ENCODE data around the gene ITPR1. TPM values are rescaled to one million over a fixed set of nuclear protein-coding genes. Genes with fewer than 3 reads are reported as not detected.

ITPR1 gene
- total RNA-seq, 2 donors from 2014 or later = 254 to 283 TPM

GRCh38 chr3:4551051-4551711 lies 58.0 kb downstream of the ITPR1 start:
- Histone ChIP-seq H3K27ac (no peak overlapping the region), H3K4me3 (no peak overlapping the region), H3K36me3 (no peaks in the 10 kb centered on the region), H3K9me3 (no peaks in the 10 kb centered on the region), H3K4me1 (ENCODE audit: control insufficient read depth in 1 of 2, low read depth in 2 of 2) (peaks cover 16 to 55% of the 10 kb centered on the region in 2 donors), H3K27me3 (replicated peaks; ENCODE audit: insufficient read depth) (no peaks in the 10 kb centered on the region)
- no peak for TF ChIP-seq CTCF (IDR thresholded peaks at IDR 0.05)
- no peak for DNase-seq (ENCODE audit: low spot score)
- no peak for ATAC-seq (ENCODE audit: insufficient number of reproducible peaks, low FRiP score, low read depth)

- no peaks in the 10 kb centered on the region for H3K27me3 ChIP-seq (replicated peaks; ENCODE audit: insufficient read depth)
- H3K4me1 ChIP-seq (ENCODE audit: control insufficient read depth in 1 of 2, low read depth in 2 of 2) = peaks cover 13 to 55% of the 10 kb centered on the region in 2 donors
- no peaks in the 10 kb centered on the region for H3K36me3 ChIP-seq
- no peak overlapping the region for H3K27ac ChIP-seq
- ATAC-seq (ENCODE audit: insufficient number of reproducible peaks, low FRiP score, low read depth) (no peak), DNase-seq (ENCODE audit: low spot score) (no peak)
- TF ChIP-seq CTCF (IDR thresholded peaks at IDR 0.05) = no peak
- H3K4me3 ChIP-seq = no peak overlapping the region
- no peaks in the 10 kb centered on the region for H3K9me3 ChIP-seq
Observed at GRCh38 chr3:4551794-4552442, 58.8 kb downstream of the ITPR1 start.

- H3K9me3 ChIP-seq = no peaks in the 10 kb centered on the region
- H3K4me1 ChIP-seq (ENCODE audit: control insufficient read depth in 1 of 2, low read depth in 2 of 2) = peaks cover 13 to 53% of the 10 kb centered on the region in 2 donors
- DNase-seq (ENCODE audit: low spot score) (no peak), ATAC-seq (ENCODE audit: insufficient number of reproducible peaks, low FRiP score, low read depth) (no peak)
- no peak for TF ChIP-seq CTCF (IDR thresholded peaks at IDR 0.05)
- no peak overlapping the region for H3K4me3 ChIP-seq
- no peaks in the 10 kb centered on the region for H3K36me3 ChIP-seq
- H3K27me3 ChIP-seq (replicated peaks; ENCODE audit: insufficient read depth) = no peaks in the 10 kb centered on the region
- H3K27ac ChIP-seq = no peak overlapping the region
Observed at GRCh38 chr3:4552811-4553210, 59.7 kb downstream of the ITPR1 start.

- TF ChIP-seq CTCF (IDR thresholded peaks at IDR 0.05) = no peak
- DNase-seq (ENCODE audit: low spot score) (no peak), ATAC-seq (ENCODE audit: insufficient number of reproducible peaks, low FRiP score, low read depth) (no peak)
- H3K9me3 ChIP-seq = no peaks in the 10 kb centered on the region
- no peak overlapping the region for H3K4me3 ChIP-seq
- peaks cover 5 to 10% of the 10 kb centered on the region in 2 donors for H3K4me1 ChIP-seq (ENCODE audit: control insufficient read depth in 1 of 2, low read depth in 2 of 2)
- H3K27ac ChIP-seq = no peak overlapping the region
- no peaks in the 10 kb centered on the region for H3K36me3 ChIP-seq
- no peaks in the 10 kb centered on the region for H3K27me3 ChIP-seq (replicated peaks; ENCODE audit: insufficient read depth)
Observed at GRCh38 chr3:4561661-4562060, 68.5 kb downstream of the ITPR1 start.

- H3K27ac ChIP-seq = no peak overlapping the region
- DNase-seq (ENCODE audit: low spot score) = no peak
- H3K36me3 ChIP-seq = no peaks in the 10 kb centered on the region
- H3K27me3 ChIP-seq (replicated peaks; ENCODE audit: insufficient read depth) = no peaks in the 10 kb centered on the region
- no peak overlapping the region for H3K4me3 ChIP-seq
- peaks cover 5 to 10% of the 10 kb centered on the region in 2 donors for H3K4me1 ChIP-seq (ENCODE audit: control insufficient read depth in 1 of 2, low read depth in 2 of 2)
- no peak for TF ChIP-seq CTCF (IDR thresholded peaks at IDR 0.05)
- no peaks in the 10 kb centered on the region for H3K9me3 ChIP-seq
- ATAC-seq (ENCODE audit: insufficient number of reproducible peaks, low FRiP score, low read depth) = no peak
Observed at GRCh38 chr3:4562595-4562994, 69.4 kb downstream of the ITPR1 start.

All from thoracic aorta (tissue), 2 donors.